Stimulated activated CD8-positive, alpha-beta memory T cell treated with anti-CD3 and anti-CD28 coated beads, Interleukin-15, amount 100 ng/mL, for 4 hours (primary cell): ENCODE data around the gene KHDC1L.
A peak's percentile ranks its signal among the peaks of the same experiment; 100 is the strongest.
"Not testable (repeated sequence)": the region's sequence is repeated elsewhere in the genome, so short reads cannot be mapped to it uniquely, and the experiment has no call there.

Source experiments
- DNase-seq, 2 donors: peaks; one replicate each; pipeline ENCODE4 v3.0.0-alpha.2; 2020; ENCODE audit warnings: low read depth in 2 of 2

The KHDC1L gene, protein sequence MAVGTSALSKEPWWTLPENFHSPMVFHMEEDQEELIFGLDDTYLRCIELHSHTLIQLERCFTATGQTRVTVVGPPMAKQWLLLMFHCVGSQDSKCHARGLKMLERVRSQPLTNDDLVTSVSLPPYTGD

DNA sequence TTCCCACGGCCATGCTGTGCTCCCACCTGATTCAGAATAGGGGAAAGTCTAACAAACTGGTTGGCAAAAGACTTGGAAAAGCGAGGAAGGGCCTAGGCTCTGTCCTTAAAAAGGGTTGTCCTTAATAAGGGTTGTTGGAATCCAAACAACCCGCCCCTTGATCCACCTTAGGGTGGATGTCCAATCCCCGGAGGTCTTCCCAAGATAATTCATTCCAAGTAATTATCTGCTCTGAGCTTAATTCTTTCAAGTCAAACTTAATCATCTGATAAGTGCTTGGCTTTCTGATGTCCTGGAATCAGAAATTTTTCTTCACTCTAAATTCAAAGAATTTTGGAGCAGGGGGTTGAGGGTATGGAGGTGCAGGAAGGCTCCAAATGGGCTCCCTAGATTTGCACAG lies at the start of gene KHDC1L:
Gene KHDC1L (minus strand): TSS at position 101 of the 400 bp plus-strand sequence. CDS start 88 bp downstream, at position 13.
- no peak for DNase-seq

- DNase-seq, result not testable (repeated sequence)
These were observed 44.0 kb upstream of the KHDC1L start for GRCh38 chr6:73269296-73269695.

DNA sequence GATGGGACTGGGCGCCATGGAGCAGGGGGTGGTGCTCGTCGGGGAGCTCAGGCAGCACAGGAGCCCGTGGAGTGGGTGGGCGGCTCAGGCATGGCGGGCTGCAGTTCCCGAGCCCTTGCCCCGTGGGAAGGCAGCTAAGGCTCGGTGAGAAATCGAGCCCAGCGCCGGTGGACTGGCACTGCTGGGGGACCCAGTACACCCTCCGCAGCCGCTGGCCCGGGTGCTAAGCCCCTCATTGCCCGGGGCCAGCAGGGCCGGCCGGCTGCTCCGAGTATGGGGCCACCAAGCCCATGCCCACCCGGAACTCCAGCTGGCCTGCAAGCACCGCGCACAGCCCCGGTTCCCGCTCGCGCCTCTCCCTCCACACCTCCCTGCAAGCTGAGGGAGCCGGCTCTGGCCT lies 43.6 kb upstream of the KHDC1L start:
- not testable (repeated sequence) for DNase-seq

GRCh38 chr6:73264446-73264845 lies 39.1 kb upstream of the KHDC1L start:
- no peak for DNase-seq

GRCh38 chr6:73263570-73263909 lies 38.2 kb upstream of the KHDC1L start:
- no peak for DNase-seq

DNA sequence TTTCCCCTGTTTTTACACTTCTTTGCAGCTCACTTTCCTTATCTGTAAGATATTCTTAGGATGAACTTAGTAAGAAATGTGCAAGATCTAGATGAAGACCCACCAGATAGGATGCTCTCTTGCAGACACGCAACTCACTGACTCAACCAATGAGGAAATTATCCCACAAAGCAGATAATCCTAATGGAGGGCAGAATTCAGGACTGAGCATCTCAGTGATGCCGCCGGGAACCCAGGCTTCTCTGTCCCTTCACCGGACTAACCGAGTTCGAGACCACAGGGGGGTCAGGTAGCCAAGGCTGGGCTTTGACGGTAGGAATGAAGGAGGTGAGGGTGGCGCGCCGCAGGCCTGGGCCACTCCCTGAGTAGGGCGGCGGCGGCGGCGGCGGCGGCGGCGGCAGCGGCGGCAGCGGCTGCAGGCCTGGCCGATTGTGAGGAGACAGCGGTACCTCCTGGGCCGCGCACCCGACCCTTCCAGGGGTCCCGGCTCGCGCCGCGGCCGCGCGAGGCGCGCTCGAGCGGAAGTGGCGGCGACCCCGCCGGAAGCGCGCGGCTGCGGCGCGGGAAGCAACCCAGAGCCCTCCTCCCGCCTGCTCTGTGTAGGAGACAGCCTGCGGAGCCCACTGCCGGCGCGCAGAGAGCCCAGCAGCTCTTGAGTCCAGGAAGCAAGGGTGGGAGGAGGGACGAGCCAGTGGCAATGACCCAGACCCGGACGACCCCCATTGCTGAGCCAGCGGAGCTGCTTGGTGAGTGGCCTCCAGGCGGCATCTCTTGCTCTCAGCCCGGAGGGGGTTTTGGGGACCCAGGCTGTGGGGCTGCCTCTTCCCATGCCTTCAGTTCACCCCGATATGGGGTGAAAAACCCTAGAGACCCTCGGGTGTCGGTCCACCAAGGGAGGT lies 37.6 kb upstream of the KHDC1L start, which contains the start of gene KHDC1:
Gene KHDC1 (minus strand): TSS at position 526 of the 899 bp plus-strand sequence. CDS start 20,679 bp downstream, outside the sequence.
- DNase-seq, result peak; percentile 13 to 34

DNA sequence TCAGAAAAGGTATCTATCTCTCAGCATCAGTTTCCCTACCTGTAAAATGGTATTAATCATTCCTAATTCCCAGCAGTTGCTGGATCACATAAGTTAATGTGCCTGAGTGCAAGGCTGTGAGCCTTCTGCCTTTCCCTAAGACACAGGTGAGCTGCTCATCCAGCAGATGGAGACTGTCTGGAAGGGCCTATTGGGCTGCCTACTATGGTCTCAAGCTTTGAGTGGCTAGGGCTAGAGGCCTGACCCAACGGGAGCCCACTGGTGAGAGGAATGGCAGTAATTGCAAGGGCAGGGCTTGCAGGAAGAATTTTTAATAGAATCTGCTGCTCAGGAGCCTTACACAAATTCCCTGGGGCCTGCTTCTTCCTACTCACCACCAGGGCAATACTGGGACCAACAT lies 33.4 kb upstream of the KHDC1L start:
- DNase-seq, result no peak

DNA sequence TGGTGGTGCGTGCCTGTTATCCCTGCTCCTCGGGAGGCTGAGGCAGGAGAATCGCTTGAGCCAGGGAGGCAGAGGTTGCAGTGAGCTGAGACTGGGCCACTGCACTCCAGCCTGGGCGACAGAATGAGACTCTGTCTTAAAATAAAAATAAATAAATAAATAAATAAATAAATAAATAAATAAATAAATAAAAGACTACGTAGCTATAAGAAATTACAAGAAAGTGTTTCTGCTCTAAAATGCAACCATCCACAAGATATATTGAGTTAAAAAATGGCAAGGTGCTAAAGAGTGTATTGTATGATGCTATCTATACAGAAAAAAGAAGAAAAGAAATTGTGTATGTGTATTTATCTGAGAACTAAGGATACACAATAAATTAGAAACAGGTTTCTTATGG lies 29.0 kb upstream of the KHDC1L start:
- DNase-seq, result not testable (repeated sequence)

GRCh38 chr6:73252703-73253102 lies 27.4 kb upstream of the KHDC1L start:
- no peak for DNase-seq

DNA sequence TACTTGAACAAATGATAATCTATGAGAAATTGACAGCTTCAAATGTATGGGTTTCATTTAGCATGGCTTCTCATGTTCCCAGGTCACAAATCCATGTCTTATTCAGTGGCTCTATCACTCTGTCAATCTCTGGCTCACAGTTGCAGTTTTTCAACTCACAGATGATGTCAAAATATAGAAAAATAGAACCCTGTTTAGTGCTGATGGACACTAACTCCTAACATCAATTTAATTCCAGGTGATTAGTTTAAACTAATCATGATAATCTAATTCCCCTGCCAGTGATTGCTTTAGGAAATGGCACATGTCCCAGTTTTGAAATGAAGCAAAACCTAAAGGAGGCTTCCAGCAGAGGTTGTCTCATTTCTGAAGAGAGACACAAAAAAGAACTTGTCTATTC lies 24.7 kb upstream of the KHDC1L start:
- DNase-seq, result no peak

DNA sequence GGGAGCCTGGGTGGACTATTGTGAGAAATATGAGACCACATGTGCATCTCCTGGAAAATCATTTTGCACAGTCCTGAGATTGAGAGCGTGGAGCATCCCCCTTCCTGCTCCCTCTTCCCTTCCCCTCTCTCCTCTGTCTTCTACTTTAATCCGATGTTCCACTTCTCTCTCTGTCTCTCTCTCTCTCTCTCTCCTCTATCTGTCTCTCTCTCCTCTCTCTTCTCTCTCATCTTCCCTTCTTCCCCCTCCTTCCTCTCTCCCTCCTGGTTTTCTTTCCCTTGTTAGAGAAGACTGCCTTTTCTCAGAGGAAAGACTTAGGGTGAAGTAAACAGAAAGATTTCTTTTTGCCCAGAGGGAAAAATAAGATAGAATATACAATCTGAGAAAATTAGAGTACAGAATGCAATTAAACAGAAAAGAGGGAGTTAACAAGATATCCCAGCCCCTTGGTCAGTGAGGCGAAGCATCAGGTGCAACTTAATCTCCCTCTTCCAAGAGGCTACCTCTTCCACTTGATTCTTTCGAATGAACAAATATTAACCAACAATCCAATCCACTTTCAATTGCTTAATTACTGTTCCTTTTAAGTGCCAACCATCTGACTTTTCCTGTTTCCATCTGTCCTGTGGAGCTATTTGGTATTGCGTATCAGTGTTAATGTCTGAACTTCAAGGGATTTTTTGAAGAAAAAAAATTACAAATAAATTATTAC lies 23.1 kb upstream of the KHDC1L start:
- no peak for DNase-seq

DNA sequence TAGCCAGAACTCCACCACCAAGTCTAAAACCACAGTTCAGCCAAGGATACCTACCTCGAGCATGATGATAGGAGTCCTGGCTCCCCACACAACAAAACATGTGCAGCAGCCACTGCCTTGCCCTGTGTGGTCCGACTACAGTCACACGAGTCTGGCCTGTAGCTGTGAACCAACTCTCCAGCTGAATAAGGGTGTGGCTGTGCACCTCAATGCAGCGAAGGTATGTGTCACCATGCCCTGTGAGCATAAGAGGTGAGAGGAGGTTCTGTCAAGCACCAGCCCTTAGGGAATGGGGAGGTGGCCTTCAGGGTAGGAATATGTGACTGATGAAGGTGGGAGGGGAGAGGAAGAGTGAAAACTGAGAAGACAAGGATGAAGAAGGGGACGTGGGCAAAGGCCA lies 16.7 kb upstream of the KHDC1L start:
- no peak for DNase-seq

DNA sequence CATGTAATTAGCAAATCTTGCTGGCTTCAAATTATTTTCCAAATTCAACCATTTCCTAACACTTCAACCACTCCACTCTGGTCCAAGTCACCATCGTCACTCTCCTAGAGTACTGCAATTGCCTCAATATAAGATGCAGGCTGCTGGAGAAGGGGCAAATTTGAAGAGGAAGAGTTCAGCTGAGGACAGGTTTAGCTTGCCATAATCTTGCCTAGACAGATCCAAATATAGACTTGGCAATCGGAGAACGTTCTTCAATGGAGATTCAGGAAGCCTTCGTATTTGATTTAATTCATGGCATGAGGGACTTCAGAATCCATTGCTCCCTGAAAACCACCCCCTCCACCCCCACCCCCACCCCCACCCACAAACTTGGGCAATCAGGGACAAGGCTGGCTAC lies 15.4 kb upstream of the KHDC1L start:
- DNase-seq, result no peak

- no peak for DNase-seq
These were observed 11.0 kb upstream of the KHDC1L start for GRCh38 chr6:73236144-73236750.

DNA sequence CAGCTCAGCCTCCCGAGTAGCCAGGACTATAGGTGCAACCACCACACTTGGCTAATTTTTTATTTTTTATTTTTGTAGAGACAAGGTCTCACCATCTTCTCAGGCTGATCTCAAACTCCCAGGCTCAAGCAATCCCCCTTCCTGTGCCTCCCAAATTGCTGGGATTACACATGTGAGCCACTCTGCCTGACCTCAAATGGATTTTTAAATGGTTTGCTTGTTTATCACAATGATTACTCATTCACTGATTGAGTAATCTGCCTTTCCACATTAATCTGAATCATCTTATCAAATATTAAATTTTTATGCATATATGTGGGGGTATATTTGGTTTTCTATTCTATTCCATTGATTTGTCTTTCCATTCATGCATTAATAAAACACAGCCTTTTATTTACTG lies 9.4 kb upstream of the KHDC1L start:
- DNase-seq, result no peak

- DNase-seq, result not testable (repeated sequence)
These were observed 8.7 kb upstream of the KHDC1L start for GRCh38 chr6:73233971-73234370.

DNA sequence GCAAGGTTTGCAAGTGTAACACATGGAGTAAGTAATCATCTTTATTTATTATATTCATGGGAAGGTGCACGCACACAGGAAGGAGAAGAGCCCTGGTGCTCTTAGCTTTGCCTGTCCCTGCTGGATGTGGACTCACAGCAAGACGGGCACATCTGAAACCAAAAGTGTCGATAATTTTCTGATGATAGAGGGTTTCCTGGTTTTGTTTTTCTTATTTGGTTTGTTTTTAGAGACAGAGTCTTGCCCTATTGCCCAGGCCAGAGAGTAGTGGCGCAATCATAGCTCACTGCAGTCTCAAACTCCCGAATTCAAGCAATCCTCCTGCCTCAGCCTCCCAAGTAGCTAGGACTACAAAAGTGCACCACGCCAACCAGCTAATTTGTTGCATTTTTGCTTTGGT lies 7.8 kb upstream of the KHDC1L start:
- no peak for DNase-seq

- no peak for DNase-seq
These were observed 6.7 kb upstream of the KHDC1L start for GRCh38 chr6:73231986-73232391.

DNA sequence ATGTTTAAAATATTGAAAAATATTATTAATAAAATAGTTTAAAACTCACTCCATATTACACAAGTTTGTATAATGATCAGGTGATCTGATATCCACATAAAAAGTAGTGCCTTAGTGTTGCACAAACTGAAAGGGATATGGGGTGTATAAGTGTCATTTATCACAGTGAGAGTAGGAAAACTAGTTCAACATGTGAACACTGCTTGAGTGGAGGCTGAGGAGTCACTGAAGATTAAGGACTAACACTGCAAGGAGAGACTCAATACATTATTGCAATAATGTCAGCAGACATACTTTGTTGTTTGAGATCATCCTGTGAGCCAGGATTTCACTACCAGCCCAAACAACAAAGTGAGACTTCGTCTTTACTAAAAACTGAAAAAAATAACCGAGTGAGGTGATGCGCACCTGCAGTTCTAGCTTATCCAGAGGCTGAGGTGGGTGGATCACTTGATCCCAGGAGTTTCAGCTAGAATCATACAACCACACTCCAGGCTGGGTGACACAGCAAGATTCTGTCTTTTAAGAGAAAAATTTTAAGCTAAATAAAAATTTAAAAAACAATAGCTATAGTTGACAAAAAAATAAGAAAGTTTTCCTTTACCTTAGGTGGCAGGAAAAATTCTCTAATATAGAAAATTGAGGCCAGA lies 2.4 kb upstream of the KHDC1L start:
- DNase-seq, result no peak

- no peak for DNase-seq
These were observed 8.4 kb downstream of the KHDC1L start for GRCh38 chr6:73216859-73217258.

DNA sequence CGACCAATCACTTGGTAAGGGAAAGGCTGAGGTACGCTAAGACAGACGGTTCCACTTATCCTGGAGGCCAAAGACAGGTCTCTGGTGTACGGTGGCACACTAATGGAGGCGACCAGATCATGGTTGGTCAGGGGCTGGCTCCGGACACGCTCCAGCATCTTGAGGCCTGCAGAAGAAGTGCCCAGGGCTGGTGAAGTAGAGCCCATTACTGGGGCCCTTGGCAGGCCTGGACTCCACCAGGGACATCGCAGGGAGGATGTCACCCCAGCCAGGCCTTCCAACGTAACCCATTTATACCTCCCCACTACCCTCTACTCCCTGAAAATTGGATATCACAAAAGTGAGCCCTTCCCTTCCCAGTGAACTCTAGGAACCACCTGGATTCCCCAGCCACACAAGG lies 16.2 kb downstream of the KHDC1L start:
- DNase-seq, result no peak
